GM06990 (cell line): ENCODE measurements around the gene FIG4.

Experiments used
- DNase-seq: peaks from one replicate; pipeline ENCODE4 v3.0.0-alpha.2; 2011; ENCODE audit not compliant: insufficient read length; ENCODE audit errors: extremely low read depth
- H3K27me3 ChIP-seq: replicated peaks from 2 replicates; pipeline ENCODE4 v1.6.0; 2011; ENCODE audit warnings: low read length; ENCODE audit not compliant: control insufficient read depth, insufficient read depth
- H3K36me3 ChIP-seq: 2 replicates; pipeline ENCODE4 v1.5.1; 2011; ENCODE audit warnings: low read length; ENCODE audit not compliant: control insufficient read depth, insufficient read depth
- H3K4me3 ChIP-seq: replicated peaks from 2 replicates; pipeline ENCODE4 v1.5.1; 2011; ENCODE audit warnings: low read depth, mild to moderate bottlenecking, control low read depth, low read length
- TF ChIP-seq, protein P1 (sequence below): IDR thresholded peaks from 2 replicates; pipeline ENCODE4 v1.5.1; 2011; ENCODE audit warnings: low read length, control low read depth, mild to moderate bottlenecking, inconsistent platforms; ENCODE audit not compliant: insufficient read depth, poor library complexity, severe bottlenecking

FIG4 gene

DNA sequence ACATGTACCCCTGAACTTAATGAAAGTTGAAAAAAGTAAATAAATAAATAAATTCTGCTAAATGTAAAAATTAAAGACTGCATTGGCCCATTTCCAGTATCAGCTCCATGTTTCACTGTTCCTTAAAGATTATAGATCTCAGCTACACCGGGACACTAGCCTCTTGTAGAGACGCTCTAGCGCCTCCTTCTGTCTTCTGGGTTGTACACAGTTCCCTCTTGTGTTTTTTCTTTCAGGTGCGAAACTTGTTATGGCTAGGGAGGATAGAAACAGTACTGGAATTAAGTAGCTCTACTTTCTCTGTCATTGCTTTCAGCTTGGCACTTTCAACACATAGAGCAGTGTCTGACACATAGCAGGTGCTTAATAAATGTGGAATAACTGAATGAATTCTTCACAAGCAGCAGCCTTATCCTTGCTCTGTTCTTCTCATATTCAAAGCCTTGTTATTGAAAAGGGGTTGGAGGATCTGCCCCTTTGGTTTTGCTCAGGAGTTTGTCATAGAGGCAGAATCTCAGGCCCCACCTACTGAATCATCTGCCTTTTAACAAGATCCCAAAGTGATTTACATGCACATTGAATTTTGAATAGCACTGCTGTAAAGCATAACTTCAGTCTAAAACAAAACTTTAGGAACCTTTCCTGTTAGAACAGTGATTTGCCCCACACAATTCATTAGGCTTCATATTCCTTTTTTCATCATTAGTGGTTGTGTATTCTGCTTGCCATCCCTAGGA, 92.3 kb downstream of the FIG4 start:
- no peak for DNase-seq
- Histone ChIP-seq H3K27me3 (no peaks in the 10 kb centered on the region), H3K36me3 (no peaks in the 10 kb centered on the region; the same call in 1 of the 2 replicates), H3K4me3 (no peak overlapping the region)
- TF ChIP-seq, protein P1, sequence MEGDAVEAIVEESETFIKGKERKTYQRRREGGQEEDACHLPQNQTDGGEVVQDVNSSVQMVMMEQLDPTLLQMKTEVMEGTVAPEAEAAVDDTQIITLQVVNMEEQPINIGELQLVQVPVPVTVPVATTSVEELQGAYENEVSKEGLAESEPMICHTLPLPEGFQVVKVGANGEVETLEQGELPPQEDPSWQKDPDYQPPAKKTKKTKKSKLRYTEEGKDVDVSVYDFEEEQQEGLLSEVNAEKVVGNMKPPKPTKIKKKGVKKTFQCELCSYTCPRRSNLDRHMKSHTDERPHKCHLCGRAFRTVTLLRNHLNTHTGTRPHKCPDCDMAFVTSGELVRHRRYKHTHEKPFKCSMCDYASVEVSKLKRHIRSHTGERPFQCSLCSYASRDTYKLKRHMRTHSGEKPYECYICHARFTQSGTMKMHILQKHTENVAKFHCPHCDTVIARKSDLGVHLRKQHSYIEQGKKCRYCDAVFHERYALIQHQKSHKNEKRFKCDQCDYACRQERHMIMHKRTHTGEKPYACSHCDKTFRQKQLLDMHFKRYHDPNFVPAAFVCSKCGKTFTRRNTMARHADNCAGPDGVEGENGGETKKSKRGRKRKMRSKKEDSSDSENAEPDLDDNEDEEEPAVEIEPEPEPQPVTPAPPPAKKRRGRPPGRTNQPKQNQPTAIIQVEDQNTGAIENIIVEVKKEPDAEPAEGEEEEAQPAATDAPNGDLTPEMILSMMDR = peak; percentile 21

DNA sequence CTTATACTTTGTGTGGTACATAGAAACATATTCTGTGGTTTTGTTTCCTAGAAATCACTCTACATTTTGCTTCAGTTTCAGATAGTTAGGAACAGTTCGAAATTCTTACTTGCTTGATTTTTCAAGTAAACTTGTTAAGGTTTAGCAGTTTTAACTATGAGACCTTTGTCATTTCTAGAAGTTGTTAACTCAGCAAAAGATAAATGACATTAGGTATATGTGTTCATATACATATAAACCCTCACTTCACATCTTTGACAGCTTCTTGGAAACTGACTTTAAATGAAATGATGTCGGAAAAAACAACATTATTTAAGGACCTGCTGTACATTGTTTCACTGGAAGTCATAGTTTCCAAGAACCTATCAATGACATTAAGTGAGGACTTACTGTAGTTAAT, 96.2 kb downstream of the FIG4 start:
- Histone ChIP-seq H3K36me3 (no peaks in the 10 kb centered on the region; the same call in 1 of the 2 replicates), H3K27me3 (no peaks in the 10 kb centered on the region), H3K4me3 (no peak overlapping the region)
- no peak for DNase-seq
- TF ChIP-seq, protein P1 = no peak

DNA sequence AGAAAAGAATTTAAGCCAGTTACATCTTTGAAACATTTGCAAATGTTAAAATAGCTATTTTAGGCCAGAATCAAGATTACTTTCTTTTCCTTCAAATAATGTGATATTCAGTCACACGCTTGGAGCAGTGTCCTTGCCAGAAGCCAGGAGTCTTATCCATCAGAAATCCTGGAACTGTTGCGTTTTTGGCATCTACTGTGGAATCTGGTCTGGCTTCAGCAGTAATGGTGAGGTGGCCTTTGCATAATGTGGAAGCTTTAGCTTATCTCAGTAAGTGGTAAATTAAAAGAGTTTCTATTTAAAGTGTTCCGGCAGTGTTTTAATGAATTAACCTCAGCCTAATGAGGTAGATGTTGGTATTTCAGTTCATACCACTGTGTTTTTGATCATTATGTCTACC, 97.6 kb downstream of the FIG4 start:
- Histone ChIP-seq H3K4me3 (no peak overlapping the region), H3K27me3 (no peaks in the 10 kb centered on the region), H3K36me3 (no peaks in the 10 kb centered on the region; the same call in 1 of the 2 replicates)
- TF ChIP-seq, protein P1 = no peak
- DNase-seq = no peak

DNA sequence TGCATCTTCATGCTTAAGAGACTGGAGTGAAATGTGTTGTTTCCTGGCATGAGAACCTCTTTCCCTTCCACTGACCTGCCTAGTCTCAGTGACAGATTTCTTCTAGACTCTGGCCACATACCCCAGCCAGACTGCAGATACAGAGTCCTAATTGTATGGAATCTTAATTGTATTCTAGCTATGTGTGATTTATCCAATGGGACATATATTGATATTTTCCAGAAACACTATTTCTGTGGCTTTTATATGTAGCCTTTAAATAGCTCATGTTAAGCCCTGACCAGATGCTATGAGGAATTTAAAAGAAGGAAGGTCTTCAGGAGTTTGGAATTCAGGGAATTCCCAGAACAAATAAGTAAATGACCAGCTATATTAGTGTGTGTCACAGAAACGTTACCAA, 99.0 kb downstream of the FIG4 start:
- Histone ChIP-seq H3K4me3 (no peak overlapping the region), H3K27me3 (no peaks in the 10 kb centered on the region), H3K36me3 (no peaks in the 10 kb centered on the region; the same call in 1 of the 2 replicates)
- TF ChIP-seq, protein P1 = no peak
- no peak for DNase-seq

DNA sequence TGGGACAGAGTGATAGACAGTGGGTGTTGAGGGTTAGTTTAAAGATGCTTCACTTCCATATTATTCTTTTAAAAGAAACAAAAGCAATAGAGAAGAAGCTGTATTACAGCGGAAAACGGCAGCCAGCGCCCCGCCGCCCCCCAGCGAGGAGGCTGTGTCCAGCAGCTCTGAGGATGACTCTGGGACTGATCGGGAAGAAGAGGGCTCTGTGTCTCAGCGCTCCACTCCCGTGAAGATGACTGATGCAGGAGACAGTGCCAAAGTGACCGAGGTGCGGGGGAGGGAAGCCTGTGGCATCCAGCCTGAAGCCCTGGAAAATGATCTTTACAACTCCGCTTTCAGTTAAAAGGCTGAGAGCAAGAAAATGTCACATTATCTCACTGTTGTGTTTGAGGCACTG, 100.2 kb downstream of the FIG4 start:
- H3K27me3 ChIP-seq = no peaks in the 10 kb centered on the region
- no peaks in the 10 kb centered on the region; the same call in 1 of the 2 replicates for H3K36me3 ChIP-seq
- no peak for DNase-seq
- TF ChIP-seq, protein P1 = no peak
- no peak overlapping the region for H3K4me3 ChIP-seq
